ENCODE measurements around the gene TASP1. TPM values are rescaled to one million over a fixed set of nuclear protein-coding genes. Genes with fewer than 3 reads are reported as not detected.

TASP1 gene
- total and polyA plus RNA-seq, 4 donors = 2.5 to 10.0 (median 4.7) TPM

- Histone ChIP-seq H3K4me1 (ENCODE audit: control insufficient read depth in 4 of 4, insufficient read depth in 4 of 4, low read length in 3 of 4) (no peaks in the 10 kb centered on the region), H3K36me3 (ENCODE audit: control insufficient read depth in 4 of 4, insufficient read depth in 3 of 4, low read depth in 1 of 4, low read length in 3 of 4) (no peaks in the 10 kb centered on the region), H3K27ac (ENCODE audit: low read depth in 1 of 2, low read length in 2 of 2) (no peak overlapping the region), H3K9me3 (ENCODE audit: control insufficient read depth in 4 of 4, low read length in 3 of 4) (peaks cover 0 to under 1% (median 0%) of the 10 kb centered on the region in 4 donors), H3K27me3 (ENCODE audit: control insufficient read depth in 4 of 4, insufficient read depth in 4 of 4, low read length in 3 of 4) (no peaks in the 10 kb centered on the region), H3K9ac (ENCODE audit: low read depth in 1 of 2, low read length in 2 of 2) (no peak overlapping the region), H3K4me3 (ENCODE audit: low read depth in 1 of 3, low read length in 3 of 3) (no peak overlapping the region)
- 54% methylated on average over 3 of the region's 3 CpGs for WGBS
- DNase-seq (ENCODE audit: low spot score) = no peak
- TF ChIP-seq JUND (IDR thresholded peaks at IDR 0.05) = peak; percentile 55 to 67
- TF ChIP-seq RXRA (IDR thresholded peaks at IDR 0.05) = peak in 1 of 2 donors; percentile 48
- TF ChIP-seq ATF3 (IDR thresholded peaks at IDR 0.05) = no peak
- no peak for TF ChIP-seq YY1 (IDR thresholded peaks at IDR 0.05)
- TF ChIP-seq HNF4A (conservative IDR thresholded peaks at IDR 0.05) = peak; percentile 25 to 31
- TF ChIP-seq, protein P1, sequence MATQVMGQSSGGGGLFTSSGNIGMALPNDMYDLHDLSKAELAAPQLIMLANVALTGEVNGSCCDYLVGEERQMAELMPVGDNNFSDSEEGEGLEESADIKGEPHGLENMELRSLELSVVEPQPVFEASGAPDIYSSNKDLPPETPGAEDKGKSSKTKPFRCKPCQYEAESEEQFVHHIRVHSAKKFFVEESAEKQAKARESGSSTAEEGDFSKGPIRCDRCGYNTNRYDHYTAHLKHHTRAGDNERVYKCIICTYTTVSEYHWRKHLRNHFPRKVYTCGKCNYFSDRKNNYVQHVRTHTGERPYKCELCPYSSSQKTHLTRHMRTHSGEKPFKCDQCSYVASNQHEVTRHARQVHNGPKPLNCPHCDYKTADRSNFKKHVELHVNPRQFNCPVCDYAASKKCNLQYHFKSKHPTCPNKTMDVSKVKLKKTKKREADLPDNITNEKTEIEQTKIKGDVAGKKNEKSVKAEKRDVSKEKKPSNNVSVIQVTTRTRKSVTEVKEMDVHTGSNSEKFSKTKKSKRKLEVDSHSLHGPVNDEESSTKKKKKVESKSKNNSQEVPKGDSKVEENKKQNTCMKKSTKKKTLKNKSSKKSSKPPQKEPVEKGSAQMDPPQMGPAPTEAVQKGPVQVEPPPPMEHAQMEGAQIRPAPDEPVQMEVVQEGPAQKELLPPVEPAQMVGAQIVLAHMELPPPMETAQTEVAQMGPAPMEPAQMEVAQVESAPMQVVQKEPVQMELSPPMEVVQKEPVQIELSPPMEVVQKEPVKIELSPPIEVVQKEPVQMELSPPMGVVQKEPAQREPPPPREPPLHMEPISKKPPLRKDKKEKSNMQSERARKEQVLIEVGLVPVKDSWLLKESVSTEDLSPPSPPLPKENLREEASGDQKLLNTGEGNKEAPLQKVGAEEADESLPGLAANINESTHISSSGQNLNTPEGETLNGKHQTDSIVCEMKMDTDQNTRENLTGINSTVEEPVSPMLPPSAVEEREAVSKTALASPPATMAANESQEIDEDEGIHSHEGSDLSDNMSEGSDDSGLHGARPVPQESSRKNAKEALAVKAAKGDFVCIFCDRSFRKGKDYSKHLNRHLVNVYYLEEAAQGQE (IDR thresholded peaks at IDR 0.05) = no peak
- no peak for TF ChIP-seq SP1 (IDR thresholded peaks at IDR 0.05)
- TF ChIP-seq HNF4G (IDR thresholded peaks at IDR 0.05) = no peak
- TF ChIP-seq RAD21 (IDR thresholded peaks at IDR 0.05) = peak in 1 of 2 donors; percentile 10
- TF ChIP-seq, protein P2, sequence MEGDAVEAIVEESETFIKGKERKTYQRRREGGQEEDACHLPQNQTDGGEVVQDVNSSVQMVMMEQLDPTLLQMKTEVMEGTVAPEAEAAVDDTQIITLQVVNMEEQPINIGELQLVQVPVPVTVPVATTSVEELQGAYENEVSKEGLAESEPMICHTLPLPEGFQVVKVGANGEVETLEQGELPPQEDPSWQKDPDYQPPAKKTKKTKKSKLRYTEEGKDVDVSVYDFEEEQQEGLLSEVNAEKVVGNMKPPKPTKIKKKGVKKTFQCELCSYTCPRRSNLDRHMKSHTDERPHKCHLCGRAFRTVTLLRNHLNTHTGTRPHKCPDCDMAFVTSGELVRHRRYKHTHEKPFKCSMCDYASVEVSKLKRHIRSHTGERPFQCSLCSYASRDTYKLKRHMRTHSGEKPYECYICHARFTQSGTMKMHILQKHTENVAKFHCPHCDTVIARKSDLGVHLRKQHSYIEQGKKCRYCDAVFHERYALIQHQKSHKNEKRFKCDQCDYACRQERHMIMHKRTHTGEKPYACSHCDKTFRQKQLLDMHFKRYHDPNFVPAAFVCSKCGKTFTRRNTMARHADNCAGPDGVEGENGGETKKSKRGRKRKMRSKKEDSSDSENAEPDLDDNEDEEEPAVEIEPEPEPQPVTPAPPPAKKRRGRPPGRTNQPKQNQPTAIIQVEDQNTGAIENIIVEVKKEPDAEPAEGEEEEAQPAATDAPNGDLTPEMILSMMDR (IDR thresholded peaks at IDR 0.05; ENCODE audit: low read depth, low read length, missing input control) = no peak
- TF ChIP-seq NR2F2 (IDR thresholded peaks at IDR 0.05) = no peak
- TF ChIP-seq, protein P3, sequence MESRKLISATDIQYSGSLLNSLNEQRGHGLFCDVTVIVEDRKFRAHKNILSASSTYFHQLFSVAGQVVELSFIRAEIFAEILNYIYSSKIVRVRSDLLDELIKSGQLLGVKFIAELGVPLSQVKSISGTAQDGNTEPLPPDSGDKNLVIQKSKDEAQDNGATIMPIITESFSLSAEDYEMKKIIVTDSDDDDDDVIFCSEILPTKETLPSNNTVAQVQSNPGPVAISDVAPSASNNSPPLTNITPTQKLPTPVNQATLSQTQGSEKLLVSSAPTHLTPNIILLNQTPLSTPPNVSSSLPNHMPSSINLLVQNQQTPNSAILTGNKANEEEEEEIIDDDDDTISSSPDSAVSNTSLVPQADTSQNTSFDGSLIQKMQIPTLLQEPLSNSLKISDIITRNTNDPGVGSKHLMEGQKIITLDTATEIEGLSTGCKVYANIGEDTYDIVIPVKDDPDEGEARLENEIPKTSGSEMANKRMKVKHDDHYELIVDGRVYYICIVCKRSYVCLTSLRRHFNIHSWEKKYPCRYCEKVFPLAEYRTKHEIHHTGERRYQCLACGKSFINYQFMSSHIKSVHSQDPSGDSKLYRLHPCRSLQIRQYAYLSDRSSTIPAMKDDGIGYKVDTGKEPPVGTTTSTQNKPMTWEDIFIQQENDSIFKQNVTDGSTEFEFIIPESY (IDR thresholded peaks at IDR 0.05) = no peak
- no peak for TF ChIP-seq FOXA1 (IDR thresholded peaks at IDR 0.05)
- TF ChIP-seq EGR1 (IDR thresholded peaks at IDR 0.05; ENCODE audit: low read depth in 2 of 2) = peak in 1 of 2 donors; percentile 30
- no peak for TF ChIP-seq TAF1 (conservative IDR thresholded peaks at IDR 0.05)
- TF ChIP-seq, protein P4, sequence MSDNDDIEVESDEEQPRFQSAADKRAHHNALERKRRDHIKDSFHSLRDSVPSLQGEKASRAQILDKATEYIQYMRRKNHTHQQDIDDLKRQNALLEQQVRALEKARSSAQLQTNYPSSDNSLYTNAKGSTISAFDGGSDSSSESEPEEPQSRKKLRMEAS (IDR thresholded peaks at IDR 0.05) = peak; percentile 56
- no peak for TF ChIP-seq FOXA2 (IDR thresholded peaks at IDR 0.05)
- TF ChIP-seq GABPA (IDR thresholded peaks at IDR 0.05 in 1 of 2, conservative IDR thresholded peaks at IDR 0.05 in 1 of 2) = no peak
Observed at GRCh38 chr20:13492001-13492481, 146.7 kb downstream of the TASP1 start.
